ENCODE results near the gene DUSP7.

DUSP7 gene

GRCh38 chr3:52085681-52086282 is 29.4 kb upstream of the DUSP7 start:
- DNase-seq = no peak

DNA sequence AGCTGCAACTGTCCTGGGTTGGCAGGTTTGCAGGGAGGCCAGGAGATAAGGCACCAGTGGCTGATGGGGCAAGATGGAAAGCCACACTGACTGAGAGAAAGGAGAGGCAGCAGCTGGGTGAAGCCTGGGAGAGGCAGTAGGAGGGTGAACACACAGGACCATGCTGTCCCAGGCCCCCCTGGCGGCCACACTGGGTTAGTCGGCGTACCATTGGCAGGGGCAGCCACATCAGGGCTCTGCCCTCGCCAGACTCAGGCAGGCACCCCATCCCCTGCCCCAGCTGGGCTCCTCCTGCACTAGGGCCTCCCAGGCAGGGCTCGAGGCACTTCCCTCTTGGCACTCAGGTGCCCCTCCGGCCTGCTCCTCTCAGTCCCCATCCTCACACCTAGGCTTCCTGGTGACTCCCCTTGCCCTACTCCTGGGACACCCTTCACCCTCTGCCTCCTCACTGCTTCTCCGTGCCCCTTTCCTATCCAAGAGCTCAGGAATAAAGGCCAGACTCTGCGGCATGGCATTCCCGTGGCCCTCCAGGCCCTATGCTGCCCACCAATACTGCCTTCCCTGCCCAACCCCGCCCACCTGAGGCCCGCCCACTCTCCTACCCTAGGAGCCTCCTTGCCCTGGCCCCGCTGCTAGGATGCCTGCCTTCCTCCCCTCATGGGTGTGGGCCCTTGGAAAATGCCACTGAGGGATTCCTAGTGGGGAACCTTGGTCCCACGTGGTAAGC is 28.7 kb upstream of the DUSP7 start:
- no peak for DNase-seq

GRCh38 chr3:52084216-52084945 is 28.0 kb upstream of the DUSP7 start:
- DNase-seq = no peak

GRCh38 chr3:52083556-52084087 is 27.3 kb upstream of the DUSP7 start:
- DNase-seq = no peak

DNA sequence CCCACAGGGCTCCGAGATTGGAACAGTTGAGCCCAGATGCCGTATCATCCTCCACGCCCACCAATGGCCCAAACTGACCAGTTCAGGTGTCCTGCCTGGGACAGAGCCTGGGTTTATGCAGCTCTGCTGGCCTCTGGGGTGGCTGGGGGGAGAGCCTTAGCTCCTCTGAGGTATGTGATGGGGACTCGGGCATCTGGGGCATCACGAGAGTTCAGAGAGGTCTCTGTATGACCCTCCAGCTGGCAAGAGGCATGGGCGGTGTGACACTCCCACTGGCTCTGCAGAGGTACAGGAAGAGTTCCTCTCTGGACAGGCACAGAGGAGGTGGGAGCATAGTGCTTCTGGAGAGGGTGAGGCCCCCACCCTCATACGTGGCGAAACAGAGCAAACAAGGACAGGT is 26.6 kb upstream of the DUSP7 start:
- no peak for DNase-seq

DNA sequence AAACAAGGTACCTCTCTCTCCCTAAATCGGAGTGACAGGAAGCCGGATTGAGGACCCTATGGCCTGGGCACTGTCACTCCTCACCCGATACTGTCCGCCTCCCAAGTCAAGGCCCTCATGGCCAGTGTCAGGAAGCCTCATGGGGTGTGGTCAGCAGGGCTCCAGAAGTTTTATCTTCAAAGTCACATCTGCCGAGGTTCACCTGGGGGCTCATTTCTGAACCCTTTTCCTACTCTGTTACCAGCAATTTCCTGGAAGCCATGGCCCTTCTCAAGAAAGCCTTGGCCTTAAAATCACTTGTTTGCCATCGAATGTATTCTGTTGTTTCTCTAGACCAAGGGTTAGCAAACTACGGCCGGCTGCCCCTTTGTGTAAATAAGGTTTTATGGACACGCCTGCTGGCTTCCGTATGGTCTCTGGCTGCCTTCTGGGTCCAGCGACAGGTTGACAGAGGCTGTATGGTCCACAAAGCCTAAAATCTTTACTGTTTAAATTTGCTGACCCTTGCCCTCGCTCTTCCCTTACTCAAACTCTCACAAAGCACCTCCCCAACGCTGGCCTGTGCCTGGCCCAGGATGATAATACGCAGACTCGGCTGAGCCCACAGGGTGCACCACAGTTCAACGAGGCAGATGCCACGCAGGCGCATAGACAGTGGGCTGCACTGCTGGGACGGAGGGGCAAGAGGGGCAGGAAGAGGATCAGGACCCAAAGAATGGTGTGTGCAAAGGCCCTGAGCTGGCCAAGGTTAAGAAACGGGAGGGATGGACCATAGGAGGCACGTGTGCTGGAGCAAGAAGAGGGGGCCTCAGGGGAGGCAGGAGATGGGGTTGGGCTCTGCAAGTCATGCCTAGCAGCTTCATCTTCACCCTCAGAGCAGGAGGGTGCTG is 24.7 kb upstream of the DUSP7 start:
- no peak for DNase-seq

GRCh38 chr3:52079958-52080357 is 23.6 kb upstream of the DUSP7 start:
- no peak for DNase-seq

DNA sequence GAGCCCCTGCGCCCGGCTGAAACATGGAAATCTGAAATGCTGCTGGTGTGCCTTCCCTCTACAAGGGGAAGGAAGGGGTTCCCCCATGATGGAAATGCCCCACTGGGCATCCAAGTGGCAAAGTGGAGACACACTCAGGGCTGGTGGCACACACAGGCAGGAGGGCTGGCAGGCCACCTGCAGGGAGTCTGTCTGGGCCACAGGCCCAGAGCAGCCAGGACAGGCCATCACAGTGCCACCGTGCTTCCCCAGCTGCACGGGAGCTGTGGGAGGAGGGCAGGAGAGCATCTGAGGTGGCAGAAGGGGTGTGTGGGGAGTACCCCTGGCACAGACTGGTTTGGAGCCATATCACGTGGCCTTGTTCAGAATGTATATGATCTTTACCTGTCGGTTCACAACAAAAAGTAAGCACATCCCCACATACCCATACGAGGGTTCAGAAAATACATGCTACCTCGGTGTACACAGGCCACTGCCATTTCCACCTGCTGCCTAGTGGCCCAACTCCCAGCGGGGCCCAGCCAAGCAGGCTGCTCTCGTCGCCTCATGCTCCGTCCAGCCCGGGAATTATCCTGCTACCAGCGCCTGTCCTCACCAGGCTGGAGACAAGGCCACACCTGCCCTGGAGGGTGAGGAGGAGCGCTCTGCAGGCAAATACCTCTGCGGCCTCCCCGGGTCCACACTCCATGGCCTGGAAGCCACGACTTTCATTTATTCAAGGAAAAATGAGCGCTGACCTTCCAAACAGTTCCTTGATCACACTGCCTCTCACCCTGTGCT is 22.6 kb upstream of the DUSP7 start:
- DNase-seq = no peak

DNA sequence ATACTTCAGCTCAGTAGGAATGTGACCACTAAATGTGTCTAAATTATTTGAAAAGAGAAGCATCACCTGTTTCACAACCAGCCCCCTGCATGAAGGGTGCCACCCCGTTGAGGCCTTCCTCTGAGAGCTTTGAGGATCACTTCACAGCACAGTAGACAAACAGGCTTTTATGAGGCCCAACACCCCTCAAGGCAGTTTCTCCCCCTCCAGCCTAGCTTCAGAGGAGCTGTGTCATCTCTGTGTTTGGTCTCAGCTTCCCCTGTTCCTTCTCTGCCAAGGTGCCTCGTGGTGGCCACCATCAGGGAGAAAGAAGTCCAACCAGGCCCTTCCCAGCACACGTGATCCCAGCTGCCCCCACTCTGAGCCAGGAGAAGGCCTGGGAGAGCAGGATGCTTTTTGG is 21.6 kb upstream of the DUSP7 start:
- no peak for DNase-seq

DNA sequence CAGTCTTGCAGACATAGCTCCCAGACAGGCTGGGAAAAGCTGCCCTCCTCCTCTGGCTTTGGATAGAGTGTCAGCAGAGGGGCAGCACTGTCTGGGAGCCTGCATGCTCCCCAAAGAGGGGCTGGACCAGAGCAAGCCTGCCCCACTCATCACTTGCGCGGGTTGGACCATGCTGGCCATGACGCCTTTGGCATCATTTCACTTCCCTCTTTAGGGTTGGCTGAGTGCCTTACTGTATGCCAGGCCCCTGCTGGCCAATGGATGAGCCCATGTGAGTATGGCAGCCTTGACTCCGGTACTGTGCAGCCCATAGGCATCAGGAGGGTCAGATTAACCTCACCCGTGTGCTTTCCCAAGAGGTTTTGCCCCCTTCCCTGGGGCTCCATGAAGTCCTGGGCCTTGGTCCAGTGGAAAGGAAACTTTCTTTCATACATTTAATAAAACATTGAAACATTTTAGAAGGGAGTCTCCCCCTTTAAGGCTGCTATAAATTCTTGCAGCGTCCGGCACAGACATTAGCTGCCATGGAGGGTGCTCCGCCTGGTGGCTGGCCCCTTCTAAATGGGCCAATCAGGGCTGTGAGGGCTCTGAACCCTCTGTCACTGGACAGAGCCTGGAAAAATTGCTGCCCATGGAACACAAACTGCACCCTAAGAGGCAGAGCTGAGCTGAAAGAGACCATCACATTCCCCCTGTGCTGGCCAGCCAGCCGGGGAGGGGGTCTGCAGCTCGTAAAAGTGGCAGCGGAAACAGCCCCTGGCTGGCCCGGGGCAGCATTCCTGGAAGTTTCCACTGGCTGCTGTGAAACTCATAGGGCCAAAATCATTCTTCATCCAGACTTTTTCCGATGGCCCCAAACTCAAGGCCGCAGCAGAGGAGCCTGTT is 20.8 kb upstream of the DUSP7 start:
- DNase-seq = no peak

GRCh38 chr3:52073490-52073889 is 17.1 kb upstream of the DUSP7 start:
- no peak for DNase-seq

DNA sequence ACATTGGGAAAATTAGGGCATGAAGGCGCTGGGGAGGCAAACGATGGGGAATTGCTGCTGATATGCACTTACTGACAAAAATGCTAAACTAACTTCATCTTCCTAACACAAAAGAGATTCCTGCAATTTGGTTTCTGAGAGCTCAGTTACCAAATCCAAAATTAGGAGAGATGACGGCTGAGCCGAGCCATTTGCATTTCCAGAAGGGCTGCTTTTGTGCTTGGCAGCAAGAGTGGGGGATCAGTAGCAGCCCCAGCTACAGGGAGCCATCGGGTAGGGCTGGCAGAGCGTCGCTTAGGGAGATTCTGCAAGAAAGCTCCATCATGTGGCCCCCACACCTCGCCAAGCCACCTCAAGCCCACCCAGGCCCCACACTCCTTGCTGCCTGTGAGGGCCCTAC is 16.1 kb upstream of the DUSP7 start:
- no peak for DNase-seq

DNA sequence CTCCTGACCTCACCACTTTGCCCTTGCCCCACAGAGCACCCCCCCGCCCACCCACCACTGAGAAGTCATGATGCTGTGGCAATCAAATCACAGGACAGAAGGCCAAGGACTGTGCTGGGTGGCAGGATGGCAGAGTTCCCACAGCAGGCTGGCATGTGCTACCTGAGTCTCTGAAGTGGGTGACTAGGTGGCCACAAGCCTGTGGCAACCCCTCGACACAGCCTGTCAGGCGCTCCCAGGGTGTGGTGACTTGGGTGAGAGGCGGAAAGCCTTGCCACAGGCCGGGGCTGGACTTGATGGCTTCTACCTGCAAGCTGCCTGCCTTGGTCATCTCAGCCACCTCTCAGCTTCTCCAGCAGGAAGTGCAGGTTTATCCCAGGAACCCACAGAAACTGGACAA is 15.6 kb upstream of the DUSP7 start:
- no peak for DNase-seq

DNA sequence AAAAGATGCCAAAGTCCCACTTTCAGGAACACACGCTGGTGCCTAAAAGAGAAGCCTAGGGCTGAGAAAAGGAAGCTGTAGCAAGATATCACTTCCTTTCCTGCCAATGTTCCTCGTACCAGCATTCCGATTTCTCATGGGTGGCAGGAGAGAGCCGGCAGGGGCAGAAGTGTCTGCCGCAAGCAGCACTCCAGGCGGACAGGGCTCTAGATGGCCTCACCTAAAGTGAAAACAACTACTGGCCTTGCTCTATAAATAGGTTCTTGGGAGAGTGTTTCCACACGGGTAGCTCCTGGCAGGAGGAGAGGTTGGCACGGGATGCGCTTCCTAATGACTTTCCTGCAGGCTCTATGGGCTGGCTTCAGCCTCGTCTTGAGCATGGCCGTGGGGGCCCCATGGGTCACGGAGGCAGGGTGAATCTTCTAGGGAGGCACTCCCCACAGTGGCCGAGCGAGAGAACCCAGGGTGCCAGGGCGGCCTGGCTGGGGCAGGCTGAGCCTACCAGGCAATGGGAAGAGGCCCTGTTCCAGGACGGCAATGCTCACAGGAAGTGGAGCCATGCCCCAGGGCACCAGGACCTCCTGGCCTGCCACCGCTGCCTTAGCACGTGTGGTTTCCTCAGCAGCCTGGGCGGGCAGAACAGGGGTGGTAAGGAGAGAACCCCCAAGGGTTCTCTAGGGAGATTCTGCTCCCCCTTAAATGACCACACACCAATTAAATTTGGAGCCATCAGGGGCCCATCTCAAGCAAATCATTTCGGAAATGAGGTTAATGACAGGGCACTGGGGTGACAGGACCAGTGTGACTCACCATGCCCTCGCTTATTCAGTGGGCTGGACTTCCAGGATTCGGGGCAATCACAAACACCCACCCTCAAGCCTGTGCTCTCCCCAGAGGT is 14.6 kb upstream of the DUSP7 start:
- DNase-seq = no peak

- DNase-seq = no peak
Measured at GRCh38 chr3:52069855-52070254, 13.5 kb upstream of the DUSP7 start.

DNA sequence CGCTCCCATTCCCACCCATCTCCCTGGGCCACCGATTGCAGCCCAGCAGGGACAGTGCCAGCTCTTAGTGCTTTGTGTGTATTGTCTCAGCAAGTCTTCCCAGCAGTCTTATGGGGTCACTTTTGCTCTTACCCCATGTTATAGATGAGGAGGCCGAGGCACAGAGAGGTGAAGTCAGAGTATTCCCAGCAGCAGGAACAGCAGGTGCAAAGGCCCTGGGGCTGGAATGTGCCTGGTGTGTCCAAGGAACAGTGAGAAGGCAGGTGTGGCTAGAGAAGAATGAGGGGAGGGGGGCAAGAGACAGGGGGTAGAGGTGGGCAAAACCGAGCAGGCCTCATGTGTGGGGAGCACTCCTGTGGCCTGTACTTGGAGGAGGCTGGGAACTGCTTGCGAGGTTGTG is 12.8 kb upstream of the DUSP7 start:
- no peak for DNase-seq

- no peak for DNase-seq
Measured at GRCh38 chr3:52068730-52069129, 12.4 kb upstream of the DUSP7 start.

DNA sequence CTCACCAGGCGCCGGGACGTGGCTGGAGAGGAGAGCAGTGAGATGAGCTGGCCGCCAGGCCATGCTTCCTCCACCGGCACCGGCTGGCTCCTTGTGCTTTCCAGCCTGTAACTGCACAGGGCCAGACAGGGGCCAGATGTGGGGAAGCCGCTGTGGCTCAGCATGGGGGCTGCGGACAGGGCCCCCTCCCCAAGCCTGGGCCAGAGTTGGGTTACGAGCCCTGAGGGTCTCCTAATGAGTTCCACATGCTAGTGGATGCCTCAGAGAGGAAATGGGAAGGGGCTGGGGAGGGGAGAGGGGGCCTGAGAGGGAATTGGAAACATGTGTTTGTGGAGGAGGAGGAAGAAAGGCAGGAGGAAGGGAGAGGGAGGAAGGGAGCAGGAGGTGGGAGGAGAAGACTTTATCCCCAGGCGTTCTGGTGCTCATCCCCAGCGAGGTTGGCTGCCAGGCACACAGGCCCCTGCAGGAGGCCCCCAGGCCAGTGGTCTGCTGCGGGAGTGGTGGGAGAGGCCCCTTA is 11.7 kb upstream of the DUSP7 start:
- DNase-seq = no peak

- no peak for DNase-seq
Measured at GRCh38 chr3:52067526-52067925, 11.2 kb upstream of the DUSP7 start.

DNA sequence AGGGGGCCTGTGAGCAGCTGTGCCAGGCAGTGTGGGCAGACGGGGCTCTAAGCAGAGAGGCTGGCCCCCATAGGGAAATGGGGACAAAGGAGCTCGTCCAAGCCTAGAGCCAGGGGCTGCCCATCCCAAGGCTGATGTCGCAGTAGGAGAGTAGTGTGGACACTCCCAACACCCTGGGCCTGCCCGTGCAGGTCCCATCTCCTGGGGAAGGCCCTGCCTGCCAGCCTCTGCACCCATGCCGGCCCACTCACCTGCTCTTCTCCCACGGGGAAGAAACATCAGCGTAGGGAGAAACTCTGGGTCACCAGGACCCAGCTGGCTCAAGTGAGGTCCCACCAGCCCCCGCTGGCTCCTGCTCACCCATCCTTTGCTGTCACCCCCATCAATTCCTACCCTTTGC is 10.7 kb upstream of the DUSP7 start:
- DNase-seq = no peak
